Smooth muscle cell (in vitro differentiated cells): ENCODE results near the gene PAX5. TPM values are rescaled to one million over a fixed set of nuclear protein-coding genes. Genes with fewer than 3 reads are reported as not detected.

Source experiments
- DNase-seq: peaks from one replicate; lab custom pipeline; 2025; ENCODE audit not compliant: unreplicated experiment; lab: John Stamatoyannopoulos, UW
- H2AFZ ChIP-seq: fragments of 200-600 bp; sonication (generic); 2 replicates; pipeline ENCODE4 v1.6.0; 2016; ENCODE audit warnings: antibody characterized with exemption, low read depth, mild to moderate bottlenecking
- H3F3A ChIP-seq: fragments of 200-600 bp; sonication (generic); 2 replicates; pipeline ENCODE4 v1.6.0; 2017; ENCODE audit warnings: antibody characterized with exemption, low read depth
- H3K27ac ChIP-seq: fragments of 200-600 bp; sonication (generic); 2 replicates; pipeline ENCODE4 v1.5.1; 2016; ENCODE audit warnings: low read depth, mild to moderate bottlenecking
- H3K27me3 ChIP-seq: fragments of 200-600 bp; sonication (generic); 2 replicates; pipeline ENCODE4 v1.6.1; 2016; ENCODE audit warnings: low read depth, mild to moderate bottlenecking
- H3K36me3 ChIP-seq: fragments of 200-600 bp; sonication (generic); 2 replicates; pipeline ENCODE4 v1.5.1; 2016; ENCODE audit warnings: low read depth
- H3K4me1 ChIP-seq: fragments of 200-600 bp; sonication (generic); 2 replicates; pipeline ENCODE4 v1.5.1; 2016; ENCODE audit warnings: low read depth
- H3K4me2 ChIP-seq: fragments of 200-600 bp; sonication (generic); 2 replicates; pipeline ENCODE4 v1.6.0; 2016; ENCODE audit warnings: mild to moderate bottlenecking
- H3K4me3 ChIP-seq: fragments of 200-600 bp; sonication (generic); 2 replicates; pipeline ENCODE4 v1.5.1; 2016; ENCODE audit warnings: mild to moderate bottlenecking
- H3K79me2 ChIP-seq: fragments of 200-600 bp; sonication (generic); 2 replicates; pipeline ENCODE4 v1.6.0; 2016; ENCODE audit warnings: low read depth, mild to moderate bottlenecking
- H3K9ac ChIP-seq: fragments of 200-600 bp; sonication (generic); 2 replicates; pipeline ENCODE4 v1.6.0; 2016; ENCODE audit warnings: low read depth
- H3K9me3 ChIP-seq: fragments of 200-600 bp; sonication (generic); replicated peaks from 2 replicates; pipeline ENCODE4 v1.5.1; 2016; ENCODE audit warnings: low read depth
- H4K20me1 ChIP-seq: fragments of 200-600 bp; sonication (generic); 2 replicates; pipeline ENCODE4 v1.6.0; 2016; ENCODE audit warnings: low read depth
- CTCF ChIP-seq: fragments of 200-600 bp; sonication (generic); IDR thresholded peaks from 2 replicates; pipeline ENCODE4 v1.5.1; 2017; ENCODE audit warnings: borderline replicate concordance, mild to moderate bottlenecking, antibody characterized with exemption; ENCODE audit not compliant: insufficient read depth, poor library complexity, severe bottlenecking
- WGBS: methylation state at CpG from one replicate; pipeline ENCODE4 v1.1.7; 2016; ENCODE audit warnings: low lambda C conversion rate; 5-methylcytosine and 5-hydroxymethylcytosine counted together
- polyA plus RNA-seq: library from polyadenylated mRNA; unstranded; fragments of >200 nt; fragmentation: Nextera tagmentation; extraction: Ambion mirVana; gene quantifications from 2 replicates; pipeline ENCODE4 v1.2.1, GENCODE V29; 2016
- total RNA-seq: library from RNA; depleted of rRNA; stranded (reverse); fragments of >200 nt; gene quantifications from 2 replicates; pipeline ENCODE4 v1.2.3, GENCODE V29; 2014

The PAX5 gene
- total and polyA plus RNA-seq, 2 experiments from 2014 or later, result 0.09 TPM; not detected in 1

GRCh38 chr9:36905101-36906066 lies 128.7 kb downstream of the PAX5 start:
- DNase-seq, result no peak
- Histone ChIP-seq H2AFZ (no peak overlapping the region), H3K4me1 (no peaks in the 10 kb centered on the region), H3K79me2 (no peaks in the 10 kb centered on the region), H3K27me3 (peaks cover 71% of the 10 kb centered on the region), H4K20me1 (no peaks in the 10 kb centered on the region), H3K4me2 (no peak overlapping the region), H3K9me3 (no peaks in the 10 kb centered on the region), H3K36me3 (no peaks in the 10 kb centered on the region), H3K9ac (no peak overlapping the region), H3F3A (no peaks in the 10 kb centered on the region), H3K27ac (no peak overlapping the region), H3K4me3 (no peak overlapping the region)
- TF ChIP-seq CTCF, result no peak
- 79% methylated on average over 10 of the region's 10 CpGs for WGBS

DNA sequence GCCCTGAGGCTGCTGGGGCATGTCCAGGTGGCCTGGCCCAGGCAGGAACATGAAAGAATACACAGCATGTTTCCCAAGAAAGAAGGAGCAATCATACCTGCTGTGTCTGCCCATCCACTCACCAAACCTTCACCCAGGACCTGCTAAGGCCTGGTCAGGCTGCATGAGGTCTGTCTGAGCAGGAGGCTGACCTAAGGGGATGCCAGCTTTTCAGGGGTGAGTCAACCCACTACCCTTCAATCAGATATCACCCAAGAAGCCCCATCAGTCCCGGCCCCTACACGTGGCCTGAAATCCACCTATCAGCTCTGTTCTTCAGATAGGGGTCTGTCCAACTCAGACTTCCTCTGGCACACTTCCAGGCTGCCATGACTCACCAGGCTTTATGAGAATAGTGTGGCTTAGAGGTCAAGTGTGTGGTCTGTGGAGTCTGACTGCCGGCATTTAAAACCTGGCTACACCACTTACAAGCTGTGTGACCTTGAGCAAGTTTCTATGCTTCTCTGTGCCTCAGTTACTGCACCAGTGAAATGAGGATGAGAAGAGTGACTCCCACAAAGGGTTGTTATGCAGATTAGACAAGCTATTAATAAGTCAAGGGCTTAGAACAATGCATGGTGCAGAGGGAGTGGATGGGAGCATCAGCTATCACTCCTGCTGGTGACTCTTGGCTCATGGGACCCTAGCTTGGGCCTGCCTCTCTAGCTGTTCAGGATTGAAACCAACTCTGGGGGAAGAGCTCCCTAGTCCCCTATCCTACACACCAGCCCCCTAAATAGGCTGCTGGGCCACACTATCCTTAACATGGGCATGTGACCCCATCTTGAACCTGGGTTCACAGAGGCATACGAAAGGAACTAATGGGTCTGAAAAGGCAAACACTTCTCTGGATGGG lies 130.3 kb downstream of the PAX5 start:
- Histone ChIP-seq H3K4me2 (no peak overlapping the region), H3K4me3 (no peak overlapping the region), H4K20me1 (no peaks in the 10 kb centered on the region), H2AFZ (no peak overlapping the region), H3K9ac (no peak overlapping the region), H3K36me3 (no peaks in the 10 kb centered on the region), H3K9me3 (no peaks in the 10 kb centered on the region), H3F3A (no peaks in the 10 kb centered on the region), H3K4me1 (no peaks in the 10 kb centered on the region), H3K79me2 (no peaks in the 10 kb centered on the region), H3K27ac (no peak overlapping the region), H3K27me3 (peaks cover 74% of the 10 kb centered on the region)
- no peak for TF ChIP-seq CTCF
- no peak for DNase-seq
- WGBS, result 31% methylated on average over 4 of the region's 4 CpGs

DNA sequence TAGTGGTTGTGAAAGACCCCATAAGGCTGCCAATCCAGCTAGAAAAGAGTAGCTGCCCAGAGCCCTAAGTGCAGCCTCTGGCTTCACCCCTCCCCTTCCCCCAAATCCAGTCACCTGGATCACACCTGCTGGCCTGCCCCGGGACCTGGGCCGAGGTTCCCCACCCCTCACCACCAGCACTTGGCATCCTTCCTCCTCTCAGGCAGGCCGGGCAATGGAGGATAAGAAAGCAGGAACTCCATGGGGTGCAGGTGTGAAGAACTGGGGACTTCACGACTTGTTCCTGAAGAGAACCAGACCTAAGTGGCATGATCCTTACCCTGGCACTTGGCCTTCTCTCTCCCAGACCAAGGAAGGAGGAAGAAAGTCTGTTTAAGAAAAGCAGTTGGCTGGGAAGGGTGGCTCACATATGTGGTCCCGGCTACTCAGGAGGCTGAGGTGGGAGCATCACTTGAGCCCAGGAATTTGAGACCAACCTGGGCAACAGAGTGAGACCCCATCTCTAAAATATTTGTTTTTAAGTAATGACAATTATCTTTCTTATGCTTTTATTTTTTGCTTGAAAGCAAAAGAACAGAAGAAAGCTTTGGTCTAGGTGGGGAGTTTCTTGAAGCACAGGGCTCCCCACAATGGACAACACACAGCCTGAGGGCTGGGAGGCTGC lies 131.1 kb downstream of the PAX5 start:
- no peaks in the 10 kb centered on the region for H3K36me3 ChIP-seq
- no peak overlapping the region for H3K9ac ChIP-seq
- no peak overlapping the region for H3K4me3 ChIP-seq
- no peak overlapping the region for H3K27ac ChIP-seq
- H4K20me1 ChIP-seq, result no peaks in the 10 kb centered on the region
- no peaks in the 10 kb centered on the region for H3K9me3 ChIP-seq
- 90% methylated on average over 5 of the region's 5 CpGs for WGBS
- no peak for DNase-seq
- H2AFZ ChIP-seq, result no peak overlapping the region
- no peaks in the 10 kb centered on the region for H3K4me1 ChIP-seq
- TF ChIP-seq CTCF, result no peak
- H3F3A ChIP-seq, result no peaks in the 10 kb centered on the region
- no peak overlapping the region for H3K4me2 ChIP-seq
- no peaks in the 10 kb centered on the region for H3K79me2 ChIP-seq
- peaks cover 74% of the 10 kb centered on the region for H3K27me3 ChIP-seq
